GM12874 (cell line): ENCODE measurements around the gene STIM1.

Experiments
- CTCF ChIP-seq: IDR thresholded peaks from 2 replicates; pipeline ENCODE4 v1.5.1; 2011; ENCODE audit warnings: low read depth, mild to moderate bottlenecking, control low read depth, low read length, moderate library complexity; ENCODE audit not compliant: insufficient read depth

STIM1 gene

DNA sequence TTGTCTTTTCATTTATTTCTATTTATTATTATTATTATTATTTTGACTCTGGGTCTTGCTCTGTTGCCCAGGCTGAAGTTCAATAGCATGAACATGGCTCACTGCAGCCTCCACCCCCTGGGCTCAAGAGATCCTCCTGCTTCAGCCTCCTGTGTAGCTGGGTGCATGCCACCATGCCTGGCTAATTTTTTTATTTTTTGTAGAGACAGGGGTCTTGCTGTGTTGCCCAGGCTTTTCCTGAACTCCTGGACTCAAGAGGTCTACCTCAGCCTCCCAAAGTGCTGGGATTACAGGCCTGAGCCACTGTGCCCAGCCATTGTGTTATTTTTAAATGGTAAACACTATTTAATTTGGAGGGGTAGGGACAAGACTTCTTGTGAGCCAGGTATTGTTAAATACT, 215.9 kb downstream of the STIM1 start:
- no peak for TF ChIP-seq CTCF

DNA sequence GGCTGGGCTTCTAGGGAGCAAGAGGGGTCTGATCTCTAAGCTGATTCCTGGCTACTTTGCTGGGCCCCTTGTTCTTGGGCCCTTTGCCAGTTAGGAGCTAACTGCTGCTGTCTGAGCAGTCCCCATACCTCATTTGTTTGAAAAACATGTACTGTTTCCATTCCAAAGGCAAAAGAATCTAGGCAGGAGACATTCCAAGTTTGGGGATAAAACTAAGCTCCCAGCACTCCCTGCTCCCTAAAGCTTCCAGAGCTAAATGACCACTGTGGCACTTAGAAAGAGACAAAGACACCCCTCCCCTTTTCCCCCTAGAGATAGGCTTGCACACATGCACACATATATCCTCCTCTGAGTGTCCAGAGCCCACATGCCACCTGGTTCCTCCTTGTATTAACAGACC, 216.4 kb downstream of the STIM1 start:
- no peak for TF ChIP-seq CTCF

DNA sequence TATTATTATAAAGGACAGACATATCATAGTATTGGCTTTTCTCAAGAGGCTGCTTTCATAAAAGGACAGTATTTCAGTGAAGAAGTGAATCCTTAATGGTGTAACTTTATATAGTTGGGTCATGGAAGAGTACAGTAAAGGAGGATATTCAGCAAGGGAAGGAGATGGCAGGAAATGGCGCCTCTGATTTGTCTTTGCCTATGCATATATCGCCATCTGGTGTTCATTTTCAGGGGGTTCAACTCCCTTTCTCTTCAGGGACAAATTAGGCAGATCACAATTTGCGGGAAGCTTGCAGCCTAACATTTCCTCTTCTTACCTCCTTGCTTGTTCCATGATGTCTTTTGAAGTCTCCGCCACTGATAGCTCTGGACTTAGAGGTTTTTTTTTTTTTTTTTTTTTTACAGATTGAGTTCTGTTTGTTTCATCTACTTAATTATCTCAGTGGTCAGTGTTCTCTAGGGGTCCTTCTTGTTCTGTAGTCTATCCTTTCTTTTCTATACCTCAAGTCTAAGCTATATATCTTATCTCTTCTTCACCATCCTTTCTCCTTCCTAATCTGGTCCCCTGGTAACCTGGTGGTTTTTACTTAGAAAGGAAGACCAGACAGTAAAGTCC, 217.3 kb downstream of the STIM1 start:
- TF ChIP-seq CTCF, result peak; percentile 54

DNA sequence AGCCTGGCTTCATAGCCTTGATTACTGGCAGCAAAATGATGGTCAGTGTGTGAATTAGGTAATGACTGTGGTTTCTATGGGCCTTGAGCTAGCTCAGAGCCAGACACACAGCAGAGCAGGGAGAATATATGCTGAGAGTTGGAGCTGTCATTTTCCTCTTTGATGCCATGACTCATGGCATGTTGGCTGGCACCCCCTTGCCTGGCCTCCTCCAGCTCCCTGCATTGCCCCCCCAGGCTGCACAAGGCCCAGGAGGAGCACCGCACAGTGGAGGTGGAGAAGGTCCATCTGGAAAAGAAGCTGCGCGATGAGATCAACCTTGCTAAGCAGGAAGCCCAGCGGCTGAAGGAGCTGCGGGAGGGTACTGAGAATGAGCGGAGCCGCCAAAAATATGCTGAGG, 218.8 kb downstream of the STIM1 start:
- no peak for TF ChIP-seq CTCF

DNA sequence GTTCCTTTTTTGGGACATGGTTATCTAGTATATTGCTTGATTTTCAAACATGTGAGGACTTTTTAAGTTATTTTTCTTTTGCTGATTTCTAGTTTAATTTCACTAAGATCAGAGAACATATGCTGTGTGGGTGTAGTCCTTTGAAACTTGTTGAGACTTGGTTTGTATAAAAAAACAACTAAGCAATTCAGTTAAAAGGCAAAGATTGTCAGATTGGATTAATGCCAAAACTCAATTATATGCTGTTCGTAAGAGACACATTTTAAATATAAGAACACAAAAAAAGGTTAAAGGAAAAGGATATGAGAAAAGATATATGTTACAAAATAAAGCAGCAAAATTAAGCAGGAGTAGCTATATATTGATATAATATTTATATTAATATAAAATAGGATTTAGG, 221.3 kb downstream of the STIM1 start:
- no peak for TF ChIP-seq CTCF

DNA sequence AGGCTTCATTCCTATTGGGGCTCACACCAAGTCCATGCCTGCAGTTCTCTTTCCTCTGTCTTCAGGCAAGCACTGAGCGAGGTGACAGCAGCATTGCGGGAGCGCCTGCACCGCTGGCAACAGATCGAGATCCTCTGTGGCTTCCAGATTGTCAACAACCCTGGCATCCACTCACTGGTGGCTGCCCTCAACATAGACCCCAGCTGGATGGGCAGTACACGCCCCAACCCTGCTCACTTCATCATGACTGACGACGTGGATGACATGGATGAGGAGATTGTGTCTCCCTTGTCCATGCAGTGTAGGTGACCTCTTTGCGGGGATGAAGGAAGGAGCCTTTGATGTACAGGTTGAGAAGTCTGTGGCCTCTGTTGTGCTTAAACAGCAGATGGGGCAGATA, 227.7 kb downstream of the STIM1 start:
- TF ChIP-seq CTCF, result no peak

- TF ChIP-seq CTCF, result no peak
These were observed 229.1 kb downstream of the STIM1 start for GRCh38 chr11:4084406-4085125.
